Endothelial cell of umbilical vein (primary cell): ENCODE results near the gene LRRK2.

Experiments used
- CTCF ChIP-seq, 2 donors: IDR thresholded peaks; 1 replicate in 1 of 2; 2 replicates in 1 of 2; pipeline ENCODE4 v1.5.1; 2011; ENCODE audit warnings: low read length in 2 of 2, mild to moderate bottlenecking in 2 of 2, moderate library complexity in 2 of 2, control low read depth in 1 of 2, inconsistent platforms in 1 of 2, low read depth in 1 of 2; ENCODE audit not compliant: insufficient read depth in 1 of 2; ENCODE audit errors: extremely low read depth in 1 of 2
- EZH2 ChIP-seq: IDR thresholded peaks from 2 replicates; pipeline ENCODE4 v1.6.1; 2012; ENCODE audit warnings: borderline replicate concordance, low read depth, mild to moderate bottlenecking, moderate library complexity, low read length, inconsistent platforms; ENCODE audit not compliant: severe bottlenecking
- FOS ChIP-seq: IDR thresholded peaks from 2 replicates; pipeline ENCODE4 v1.6.1; 2011; ENCODE audit warnings: mild to moderate bottlenecking, low read length, moderate library complexity, borderline replicate concordance; ENCODE audit not compliant: insufficient read depth
- JUN ChIP-seq: IDR thresholded peaks from 2 replicates; pipeline ENCODE4 v1.6.1; 2011; ENCODE audit warnings: borderline replicate concordance, low read depth; ENCODE audit not compliant: insufficient read length, insufficient read depth
- MAX ChIP-seq: IDR thresholded peaks from 2 replicates; pipeline ENCODE4 v1.6.1; 2011; ENCODE audit not compliant: insufficient read depth, insufficient read length
- MYC ChIP-seq: IDR thresholded peaks from one replicate; pipeline ENCODE4 v1.6.1; 2011; ENCODE audit warnings: mild to moderate bottlenecking, low read depth, low read length
- POLR2A ChIP-seq: IDR thresholded peaks from 2 replicates; pipeline ENCODE4 v1.6.1; 2012; ENCODE audit warnings: low read depth, mild to moderate bottlenecking, control low read depth, low read length
- POLR2AphosphoS5 ChIP-seq: IDR thresholded peaks from 2 replicates; pipeline ENCODE4 v1.6.1; 2012; ENCODE audit warnings: low read depth, mild to moderate bottlenecking, control low read depth, low read length, moderate library complexity; ENCODE audit not compliant: insufficient read depth

GRCh38 chr12:40254455-40255085 is 29.8 kb downstream of the LRRK2 start:
- TF ChIP-seq POLR2A = no peak
- TF ChIP-seq CTCF (IDR thresholded peaks at IDR 0.05; ENCODE audit: extremely low read depth in 1 of 2, insufficient read depth in 1 of 2, low read depth in 1 of 2, low read length in 2 of 2) = no peak
- no peak for TF ChIP-seq EZH2
- no peak for TF ChIP-seq POLR2AphosphoS5
- no peak for TF ChIP-seq FOS
- no peak for TF ChIP-seq MAX
- no peak for TF ChIP-seq JUN
- TF ChIP-seq MYC = no peak
